D341Med (cell line): Measurements from ENCODE around the gene LYPD8.

Source experiments
- DNase-seq: peaks from one replicate; pipeline ENCODE4 v3.0.0; 2012; ENCODE audit warnings: low spot score

The LYPD8 gene

GRCh38 chr1:248757784-248758195, 2.2 kb upstream of the LYPD8 start:
- peak; percentile 6 for DNase-seq

GRCh38 chr1:248756636-248757035, 1.1 kb upstream of the LYPD8 start:
- no peak for DNase-seq

- no peak for DNase-seq
Observed at GRCh38 chr1:248756151-248756550, 592 bp upstream of the LYPD8 start.

GRCh38 chr1:248753708-248754280, 1.8 kb downstream of the LYPD8 start:
- DNase-seq, result peak; percentile 5

GRCh38 chr1:248753029-248753594, 2.4 kb downstream of the LYPD8 start:
- no peak for DNase-seq

GRCh38 chr1:248752161-248753028, 3.2 kb downstream of the LYPD8 start:
- DNase-seq, result peak; percentile 36

GRCh38 chr1:248751635-248752034, 3.9 kb downstream of the LYPD8 start:
- DNase-seq, result peak; percentile 30

GRCh38 chr1:248751142-248751541, 4.4 kb downstream of the LYPD8 start:
- DNase-seq, result peak; percentile 42

GRCh38 chr1:248750496-248750895, 5.1 kb downstream of the LYPD8 start:
- DNase-seq, result peak; percentile 24

- no peak for DNase-seq
Observed at GRCh38 chr1:248748211-248748610, 7.3 kb downstream of the LYPD8 start.

GRCh38 chr1:248740876-248741275, 14.7 kb downstream of the LYPD8 start:
- DNase-seq, result no peak

- peak; percentile 18 for DNase-seq
Observed at GRCh38 chr1:248739572-248740205, 15.9 kb downstream of the LYPD8 start.

GRCh38 chr1:248737457-248737856, 18.1 kb downstream of the LYPD8 start:
- no peak for DNase-seq

- no peak for DNase-seq
Observed at GRCh38 chr1:248736977-248737376, 18.6 kb downstream of the LYPD8 start.

- DNase-seq, result no peak
Observed at GRCh38 chr1:248733566-248733965, 22.0 kb downstream of the LYPD8 start.

GRCh38 chr1:248730507-248731335, 24.8 kb downstream of the LYPD8 start:
- DNase-seq, result no peak

GRCh38 chr1:248714248-248714647, 41.3 kb downstream of the LYPD8 start:
- DNase-seq, result no peak

GRCh38 chr1:248710305-248710900, 45.2 kb downstream of the LYPD8 start:
- no peak for DNase-seq

- DNase-seq, result no peak
Observed at GRCh38 chr1:248704606-248705005, 51.0 kb downstream of the LYPD8 start.

GRCh38 chr1:248703674-248704073, 51.9 kb downstream of the LYPD8 start:
- no peak for DNase-seq

GRCh38 chr1:248702714-248703113, 52.8 kb downstream of the LYPD8 start, which contains the start of gene OR14I1:
Gene OR14I1 (minus strand): TSS chr1:248702766.
- DNase-seq, result no peak
